SH-SY5Y (cell line): Measurements from ENCODE around the gene ZNF778.

Source experiments
- GATA2 ChIP-seq: IDR thresholded peaks from 2 replicates; pipeline ENCODE4 v1.6.1; 2011; ENCODE audit warnings: mild to moderate bottlenecking, low read depth, low read length
- GATA3 ChIP-seq: IDR thresholded peaks from 2 replicates; pipeline ENCODE4 v1.6.1; 2011; ENCODE audit warnings: low read depth, mild to moderate bottlenecking, low read length, moderate library complexity

DNA sequence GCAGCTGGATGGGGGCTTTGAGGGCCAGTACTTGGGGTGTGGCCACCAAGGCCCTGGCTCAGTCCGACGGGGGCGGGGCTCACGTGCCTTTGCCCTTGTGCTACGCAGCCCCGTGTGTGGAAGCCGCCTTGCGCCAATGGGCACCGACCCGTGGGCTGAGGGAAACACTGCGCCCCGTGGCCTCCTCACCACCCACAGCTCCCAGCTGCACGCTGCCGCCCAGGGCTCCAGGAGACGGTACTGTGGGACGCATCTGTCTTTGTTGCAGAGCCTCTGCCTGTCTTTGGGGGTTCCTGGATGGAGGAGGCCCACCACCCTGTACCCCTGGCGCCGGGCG, 38.4 kb upstream of the ZNF778 start:
- TF ChIP-seq GATA2 (no peak), GATA3 (no peak)
